ENCODE data around the gene MAP4K4. TPM values are rescaled to one million over a fixed set of nuclear protein-coding genes. Genes with fewer than 3 reads are reported as not detected.

The MAP4K4 gene
- total and polyA plus RNA-seq, 12 donors, result 8.7 to 43.1 (median 21.8) TPM

- intact Hi-C loops (cut with DNase I), result no loop called here
- Histone ChIP-seq H3K27ac (no peak overlapping the region), H3K36me3 (replicated peaks in 1 of 2) (no peaks in the 10 kb centered on the region), H3K9me3 (replicated peaks in 1 of 3) (no peaks in the 10 kb centered on the region), H3K4me3 (no peak overlapping the region), H3K27me3 (no peaks in the 10 kb centered on the region), H3K4me1 (replicated peaks in 1 of 2) (peaks cover 0 to 8% of the 10 kb centered on the region in 2 donors)
- WGBS, 4 donors, result 92 to 100% (median 98%) methylated on average over 1 of the region's 1 CpG
- no peak for DNase-seq
- TF ChIP-seq CTCF (IDR thresholded peaks at IDR 0.05) (no peak), POLR2A (IDR thresholded peaks at IDR 0.05) (no peak)
Observed at GRCh38 chr2:101779190-101779589, 81.7 kb downstream of the MAP4K4 start.

- intact Hi-C loops (cut with DNase I), result no loop called here
- WGBS, 4 donors, result 83 to 87% (median 85%) methylated on average over 3 of the region's 3 CpGs
Observed at GRCh38 chr2:101779656-101780055, 82.1 kb downstream of the MAP4K4 start.

GRCh38 chr2:101781326-101781725 lies 83.8 kb downstream of the MAP4K4 start:
- TF ChIP-seq POLR2A (IDR thresholded peaks at IDR 0.05), result no peak
- no peak for TF ChIP-seq CTCF (IDR thresholded peaks at IDR 0.05)
- WGBS, 4 donors, result 57 to 75% (median 58%) methylated on average over 4 of the region's 4 CpGs
- DNase-seq, result no peak
- H3K4me1 ChIP-seq (replicated peaks in 1 of 2), result no peaks in the 10 kb centered on the region
- H3K4me3 ChIP-seq, result no peak overlapping the region
- intact Hi-C loops (cut with DNase I), result no loop called here
- H3K9me3 ChIP-seq (replicated peaks in 1 of 3), result no peaks in the 10 kb centered on the region
- no peak overlapping the region for H3K27ac ChIP-seq
- H3K27me3 ChIP-seq, result no peaks in the 10 kb centered on the region
- H3K36me3 ChIP-seq (replicated peaks in 1 of 2), result no peaks in the 10 kb centered on the region

More at GRCh38 chr2:101779656-101780055, 82.1 kb downstream of the MAP4K4 start:
- DNase-seq, result no peak
- no peaks in the 10 kb centered on the region for H3K9me3 ChIP-seq (replicated peaks in 1 of 3)
- TF ChIP-seq CTCF (IDR thresholded peaks at IDR 0.05) (no peak), POLR2A (IDR thresholded peaks at IDR 0.05) (no peak)
- H3K27me3 ChIP-seq, result no peaks in the 10 kb centered on the region
- H3K27ac ChIP-seq, result no peak overlapping the region
- no peaks in the 10 kb centered on the region for H3K36me3 ChIP-seq (replicated peaks in 1 of 2)
- no peak overlapping the region for H3K4me3 ChIP-seq
- peaks cover 0 to 8% of the 10 kb centered on the region in 2 donors for H3K4me1 ChIP-seq (replicated peaks in 1 of 2)

GRCh38 chr2:101781791-101782426 lies 84.4 kb downstream of the MAP4K4 start:
- Histone ChIP-seq H3K4me3 (no peak overlapping the region), H3K4me1 (replicated peaks in 1 of 2) (no peaks in the 10 kb centered on the region), H3K27ac (no peak overlapping the region), H3K9me3 (replicated peaks in 1 of 3) (no peaks in the 10 kb centered on the region), H3K36me3 (replicated peaks in 1 of 2) (no peaks in the 10 kb centered on the region), H3K27me3 (no peaks in the 10 kb centered on the region)
- TF ChIP-seq POLR2A (IDR thresholded peaks at IDR 0.05) (no peak), CTCF (IDR thresholded peaks at IDR 0.05) (no peak)
- 86 to 90% (median 89%) methylated on average over 6 of the region's 6 CpGs for WGBS, 4 donors
- intact Hi-C loops (cut with DNase I), result no loop called here
- DNase-seq, result no peak

Measured in adrenal gland (tissue), 12 donors.